ENCODE data around the gene CEP112.

- TF ChIP-seq POLR2A (IDR thresholded peaks at IDR 0.05) (no peak), CTCF (IDR thresholded peaks at IDR 0.05) (no peak)
These were observed 203.5 kb downstream of the CEP112 start for GRCh38 chr17:65988451-65988850.

Data from vagina (tissue), 2 donors.